ENCODE results near the gene TMEM117. TPM values are rescaled to one million over a fixed set of nuclear protein-coding genes. Genes with fewer than 3 reads are reported as not detected.

Gene TMEM117
- total RNA-seq, 2 experiments from 2014 or later = 0.95 to 7.1 TPM

GRCh38 chr12:44099486-44099885 lies 263.6 kb downstream of the TMEM117 start:
- H3K36me3 ChIP-seq (ENCODE audit: insufficient read depth, low read length) = no peaks in the 10 kb centered on the region
- ChIA-PET CTCF (ENCODE audit: unreplicated experiment) (no interaction called here), POLR2A (interaction anchor here (0.7 kb wide), 1 partner anchor 14 kb away, joined by 4 read pairs; no protein-coding TSS in a partner anchor)
- H3K4me3 ChIP-seq (ENCODE audit: low read depth, low read length, poor library complexity, severe bottlenecking) = no peak overlapping the region
- no peaks in the 10 kb centered on the region for H3K9me3 ChIP-seq (ENCODE audit: low read length)
- H4K20me1 ChIP-seq (ENCODE audit: insufficient read depth, low read length) = no peaks in the 10 kb centered on the region
- H3K79me2 ChIP-seq (ENCODE audit: insufficient read depth, low read depth, low read length) = no peaks in the 10 kb centered on the region
- DNase-seq (ENCODE audit: low spot score) = no peak
- intact Hi-C loops (cut with micrococcal nuclease; ENCODE audit: unreplicated experiment) = no loop called here
- H3K27ac ChIP-seq (ENCODE audit: low read depth, low read length, poor library complexity, severe bottlenecking) = no peak overlapping the region
- H3K9me2 ChIP-seq (ENCODE audit: insufficient read depth, low read length) = no peaks in the 10 kb centered on the region
- H3K4me2 ChIP-seq (ENCODE audit: low read length) = no peak overlapping the region
- no TSS peak for BruUV-seq (replicated peaks)
- no peaks in the 10 kb centered on the region for H3K4me1 ChIP-seq (ENCODE audit: insufficient read depth, low read length, poor library complexity, severe bottlenecking)
- TF ChIP-seq, protein P1, sequence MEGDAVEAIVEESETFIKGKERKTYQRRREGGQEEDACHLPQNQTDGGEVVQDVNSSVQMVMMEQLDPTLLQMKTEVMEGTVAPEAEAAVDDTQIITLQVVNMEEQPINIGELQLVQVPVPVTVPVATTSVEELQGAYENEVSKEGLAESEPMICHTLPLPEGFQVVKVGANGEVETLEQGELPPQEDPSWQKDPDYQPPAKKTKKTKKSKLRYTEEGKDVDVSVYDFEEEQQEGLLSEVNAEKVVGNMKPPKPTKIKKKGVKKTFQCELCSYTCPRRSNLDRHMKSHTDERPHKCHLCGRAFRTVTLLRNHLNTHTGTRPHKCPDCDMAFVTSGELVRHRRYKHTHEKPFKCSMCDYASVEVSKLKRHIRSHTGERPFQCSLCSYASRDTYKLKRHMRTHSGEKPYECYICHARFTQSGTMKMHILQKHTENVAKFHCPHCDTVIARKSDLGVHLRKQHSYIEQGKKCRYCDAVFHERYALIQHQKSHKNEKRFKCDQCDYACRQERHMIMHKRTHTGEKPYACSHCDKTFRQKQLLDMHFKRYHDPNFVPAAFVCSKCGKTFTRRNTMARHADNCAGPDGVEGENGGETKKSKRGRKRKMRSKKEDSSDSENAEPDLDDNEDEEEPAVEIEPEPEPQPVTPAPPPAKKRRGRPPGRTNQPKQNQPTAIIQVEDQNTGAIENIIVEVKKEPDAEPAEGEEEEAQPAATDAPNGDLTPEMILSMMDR (conservative IDR thresholded peaks at IDR 0.05; ENCODE audit: low read length) = no peak
- no peak for TF ChIP-seq EZH2phosphoT487 (IDR thresholded peaks at IDR 0.05; ENCODE audit: borderline replicate concordance, low read depth, low read length)
- H2AFZ ChIP-seq (ENCODE audit: low read length) = no peak overlapping the region

DNA sequence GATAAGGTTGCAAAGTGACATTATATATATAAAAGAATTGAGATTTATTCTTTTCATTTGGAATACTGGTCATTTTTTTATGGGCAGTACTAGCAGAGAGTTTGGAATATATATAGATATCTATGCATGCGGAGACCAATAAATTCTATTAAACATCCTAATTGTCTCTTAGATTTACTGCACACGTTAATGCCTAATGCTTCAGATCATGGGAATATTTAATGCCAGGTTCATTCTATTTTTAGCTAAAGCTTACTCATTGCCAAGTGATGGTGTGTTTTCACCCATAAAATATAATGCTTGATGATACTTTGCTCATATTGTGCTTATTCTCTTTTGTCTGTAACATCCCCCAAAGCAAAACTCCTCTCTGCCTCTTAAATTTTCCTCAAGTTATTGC lies 264.4 kb downstream of the TMEM117 start:
- BruUV-seq (replicated peaks) = no TSS peak
- H4K20me1 ChIP-seq (ENCODE audit: insufficient read depth, low read length) = no peaks in the 10 kb centered on the region
- no peaks in the 10 kb centered on the region for H3K79me2 ChIP-seq (ENCODE audit: insufficient read depth, low read depth, low read length)
- no peak for DNase-seq (ENCODE audit: low spot score)
- no peaks in the 10 kb centered on the region for H3K4me1 ChIP-seq (ENCODE audit: insufficient read depth, low read length, poor library complexity, severe bottlenecking)
- no peaks in the 10 kb centered on the region for H3K9me2 ChIP-seq (ENCODE audit: insufficient read depth, low read length)
- intact Hi-C loops (cut with micrococcal nuclease; ENCODE audit: unreplicated experiment) = no loop called here
- CTCF ChIA-PET (ENCODE audit: unreplicated experiment) = no interaction called here
- H3K4me2 ChIP-seq (ENCODE audit: low read length) = no peak overlapping the region
- H2AFZ ChIP-seq (ENCODE audit: low read length) = no peak overlapping the region
- no peak overlapping the region for H3K27ac ChIP-seq (ENCODE audit: low read depth, low read length, poor library complexity, severe bottlenecking)
- POLR2A ChIA-PET = no interaction called here
- H3K4me3 ChIP-seq (ENCODE audit: low read depth, low read length, poor library complexity, severe bottlenecking) = no peak overlapping the region
- TF ChIP-seq EZH2phosphoT487 (IDR thresholded peaks at IDR 0.05; ENCODE audit: borderline replicate concordance, low read depth, low read length) = no peak
- no peaks in the 10 kb centered on the region for H3K9me3 ChIP-seq (ENCODE audit: low read length)
- H3K36me3 ChIP-seq (ENCODE audit: insufficient read depth, low read length) = no peaks in the 10 kb centered on the region

DNA sequence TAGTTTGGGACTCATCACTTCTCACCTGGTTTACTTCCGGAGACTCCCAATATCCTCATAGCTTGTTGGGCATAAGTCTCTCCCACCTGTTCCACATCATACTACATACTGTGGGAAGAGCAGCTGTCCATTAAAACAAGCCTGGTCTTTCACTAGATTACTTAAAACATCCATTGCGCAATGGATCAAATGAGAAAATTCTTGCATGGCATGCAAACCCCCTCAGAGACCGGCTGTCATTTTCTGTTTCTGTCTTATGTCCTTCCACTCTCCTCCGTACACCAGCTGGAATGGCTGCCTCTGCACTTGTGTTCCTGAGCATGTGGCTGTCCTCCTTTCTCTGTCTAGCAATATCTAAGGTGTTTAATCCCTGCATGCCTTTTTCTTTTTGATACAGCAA lies 265.6 kb downstream of the TMEM117 start:
- Histone ChIP-seq H3K9me2 (ENCODE audit: insufficient read depth, low read length) (no peaks in the 10 kb centered on the region), H3K36me3 (ENCODE audit: insufficient read depth, low read length) (no peaks in the 10 kb centered on the region), H2AFZ (ENCODE audit: low read length) (no peak overlapping the region), H4K20me1 (ENCODE audit: insufficient read depth, low read length) (no peaks in the 10 kb centered on the region), H3K4me1 (ENCODE audit: insufficient read depth, low read length, poor library complexity, severe bottlenecking) (no peaks in the 10 kb centered on the region), H3K4me3 (ENCODE audit: low read depth, low read length, poor library complexity, severe bottlenecking) (no peak overlapping the region), H3K4me2 (ENCODE audit: low read length) (no peak overlapping the region), H3K27ac (ENCODE audit: low read depth, low read length, poor library complexity, severe bottlenecking) (no peak overlapping the region), H3K79me2 (ENCODE audit: insufficient read depth, low read depth, low read length) (no peaks in the 10 kb centered on the region), H3K9me3 (ENCODE audit: low read length) (no peaks in the 10 kb centered on the region)
- ChIA-PET CTCF (ENCODE audit: unreplicated experiment) (no interaction called here), POLR2A (no interaction called here)
- TF ChIP-seq, protein P1 (conservative IDR thresholded peaks at IDR 0.05; ENCODE audit: low read length) = no peak
- no peak for TF ChIP-seq EZH2phosphoT487 (IDR thresholded peaks at IDR 0.05; ENCODE audit: borderline replicate concordance, low read depth, low read length)
- DNase-seq (ENCODE audit: low spot score) = no peak
- BruUV-seq (replicated peaks) = no TSS peak
- intact Hi-C loops (cut with micrococcal nuclease; ENCODE audit: unreplicated experiment) = no loop called here

Measured in OCI-LY7 (cell line).